Natural killer cell (primary cell): Measurements from ENCODE around the gene ZNF536. TPM values are rescaled to one million over a fixed set of nuclear protein-coding genes. Genes with fewer than 3 reads are reported as not detected.

Source experiments
- ATAC-seq, 3 donors: fragments of 150-1000 bp in 2 of 3; fragments of 200-7000 bp in 1 of 3; cut with Tn5 transposase; 1 replicate in 1 of 3; 2 replicates in 2 of 3; pipeline ENCODE4 v1.10.0; 2021; ENCODE audit warnings: mild to moderate bottlenecking in 2 of 3, moderate library complexity in 2 of 3
- DNase-seq, 2 donors: peaks; one replicate each; pipeline versions ENCODE4 v3.0.0 to v3.0.0-alpha.2; 2013 to 2021; ENCODE audit warnings: mixed read lengths in 1 of 2
- H3K27ac ChIP-seq: one replicate; pipeline ENCODE4 v1.5.1; 2013; ENCODE audit warnings: mild to moderate bottlenecking, low read length
- H3K27me3 ChIP-seq: one replicate; pipeline ENCODE4 v1.6.1; 2013; ENCODE audit warnings: low read length; ENCODE audit not compliant: control insufficient read depth, insufficient read depth
- H3K36me3 ChIP-seq: one replicate; pipeline ENCODE4 v1.6.1; 2013; ENCODE audit warnings: low read length; ENCODE audit not compliant: control insufficient read depth, insufficient read depth
- H3K4me1 ChIP-seq: one replicate; pipeline ENCODE4 v1.6.1; 2013; ENCODE audit warnings: low read length; ENCODE audit not compliant: control insufficient read depth, insufficient read depth
- H3K4me3 ChIP-seq: one replicate; pipeline ENCODE4 v1.5.1; 2013; ENCODE audit warnings: low read length
- H3K9me3 ChIP-seq: one replicate; pipeline ENCODE4 v1.6.1; 2013; ENCODE audit warnings: low read length; ENCODE audit not compliant: control insufficient read depth, insufficient read depth
- H3K27ac Mint-ChIP-seq, 2 donors: one replicate each; pipeline ENCODE4 v1.8.0; 2022; ENCODE audit warnings: mild to moderate bottlenecking in 2 of 2, mixed read lengths in 2 of 2, moderate library complexity in 1 of 2
- H3K27me3 Mint-ChIP-seq, 2 donors: one replicate each; pipeline ENCODE4 v1.8.0; 2022; ENCODE audit warnings: low read depth in 2 of 2, mixed read lengths in 2 of 2
- H3K36me3 Mint-ChIP-seq: one replicate; pipeline ENCODE4 v1.8.0; 2022; ENCODE audit warnings: mixed read lengths
- H3K4me1 Mint-ChIP-seq, 2 donors: one replicate each; pipeline ENCODE4 v1.8.0; 2022; ENCODE audit warnings: mixed read lengths in 2 of 2
- H3K4me3 Mint-ChIP-seq: one replicate; pipeline ENCODE4 v1.8.0; 2022; ENCODE audit warnings: mild to moderate bottlenecking, moderate library complexity, mixed read lengths
- H3K9me3 Mint-ChIP-seq, 2 donors: one replicate each; pipeline ENCODE4 v1.8.0; 2022; ENCODE audit warnings: mixed read lengths in 2 of 2
- CTCF ChIP-seq: fragments of 200-600 bp; IDR thresholded peaks from one replicate; pipeline ENCODE4 v1.8.0; 2022; ENCODE audit warnings: antibody characterized with exemption
- WGBS: methylation state at CpG from one replicate; pipeline ENCODE4 v1.1.7; 2013; ENCODE audit warnings: missing lambda C conversion rate; ENCODE audit not compliant: insufficient coverage; 5-methylcytosine and 5-hydroxymethylcytosine counted together
- intact Hi-C: fragments of 100-400 bp; cut with micrococcal nuclease; formaldehyde crosslinking; loops from one replicate; pipeline ENCODE4 v1.14.2; 2022
- total RNA-seq, 4 donors: library from RNA; stranded (reverse); fragments of 120-200 nt in 1 of 4; gene quantifications; one replicate each; pipeline versions ENCODE4 v1.2.3 to v1.2.4, GENCODE V29; 2013 to 2022

Gene ZNF536
- total RNA-seq, 3 donors from 2014 or later (not counting 1 experiment from before 2014, with no cell fraction given), result not detected

- H3K9me3 ChIP-seq, result no peaks in the 10 kb centered on the region
- DNase-seq (no peak), ATAC-seq (no peak)
- H3K27me3 ChIP-seq, result no peaks in the 10 kb centered on the region
- WGBS, result 81% methylated on average over 5 of the region's 5 CpGs
- no peak for TF ChIP-seq CTCF
- no peaks in the 10 kb centered on the region for H3K36me3 Mint-ChIP-seq
- H3K27ac ChIP-seq, result no peak overlapping the region
- H3K4me3 ChIP-seq, result no peak overlapping the region
- no peaks in the 10 kb centered on the region for H3K9me3 Mint-ChIP-seq
- H3K36me3 ChIP-seq, result no peaks in the 10 kb centered on the region
- no peaks in the 10 kb centered on the region for H3K4me1 Mint-ChIP-seq
- intact Hi-C loops, result no loop called here
- no peaks in the 10 kb centered on the region for H3K4me1 ChIP-seq
- no peak overlapping the region for H3K4me3 Mint-ChIP-seq
- H3K27me3 Mint-ChIP-seq, result no peaks in the 10 kb centered on the region
- no peak overlapping the region for H3K27ac Mint-ChIP-seq
These were observed 180.4 kb downstream of the ZNF536 start for GRCh38 chr19:30552593-30552992.

- no peak for TF ChIP-seq CTCF
These were observed 183.0 kb downstream of the ZNF536 start for GRCh38 chr19:30555075-30555790.

GRCh38 chr19:30555791-30556110 lies 183.6 kb downstream of the ZNF536 start:
- 91% methylated on average over 1 of the region's 1 CpG for WGBS
- intact Hi-C loops, result no loop called here
- H3K36me3 ChIP-seq, result no peaks in the 10 kb centered on the region

More at GRCh38 chr19:30555075-30555790, 183.0 kb downstream of the ZNF536 start:
- Histone ChIP-seq H3K9me3 (no peaks in the 10 kb centered on the region), H3K27me3 (no peaks in the 10 kb centered on the region), H3K36me3 (no peaks in the 10 kb centered on the region), H3K4me3 (no peak overlapping the region), H3K4me1 (no peaks in the 10 kb centered on the region), H3K27ac (no peak overlapping the region)
- intact Hi-C loops, result no loop called here
- H3K4me1 Mint-ChIP-seq, result no peaks in the 10 kb centered on the region
- no peak overlapping the region for H3K27ac Mint-ChIP-seq
- peaks cover 0 to 3% of the 10 kb centered on the region in 2 donors for H3K27me3 Mint-ChIP-seq
- H3K36me3 Mint-ChIP-seq, result no peaks in the 10 kb centered on the region
- no peaks in the 10 kb centered on the region for H3K9me3 Mint-ChIP-seq
- no peak for DNase-seq
- ATAC-seq, result no peak
- 79% methylated on average over 10 of the region's 12 CpGs for WGBS
- no peak overlapping the region for H3K4me3 Mint-ChIP-seq

More at GRCh38 chr19:30555791-30556110, 183.6 kb downstream of the ZNF536 start:
- no peak for ATAC-seq
- Mint-ChIP-seq H3K27me3 (peaks cover 0 to 3% of the 10 kb centered on the region in 2 donors), H3K36me3 (no peaks in the 10 kb centered on the region), H3K4me3 (no peak overlapping the region), H3K9me3 (no peaks in the 10 kb centered on the region), H3K4me1 (no peaks in the 10 kb centered on the region), H3K27ac (no peak overlapping the region)
- Histone ChIP-seq H3K4me3 (no peak overlapping the region), H3K27ac (no peak overlapping the region), H3K27me3 (no peaks in the 10 kb centered on the region), H3K4me1 (no peaks in the 10 kb centered on the region), H3K9me3 (no peaks in the 10 kb centered on the region)
- no peak for TF ChIP-seq CTCF
- DNase-seq, result no peak
